Middle frontal gyrus (tissue), 1 donor: ENCODE results near the gene PPIP5K2.

Experiments used
- DNase-seq: peaks from one replicate; pipeline ENCODE4 v3.0.0-alpha.2; 2015; ENCODE audit warnings: low spot score; ENCODE audit errors: extremely low spot score

PPIP5K2 gene

DNA sequence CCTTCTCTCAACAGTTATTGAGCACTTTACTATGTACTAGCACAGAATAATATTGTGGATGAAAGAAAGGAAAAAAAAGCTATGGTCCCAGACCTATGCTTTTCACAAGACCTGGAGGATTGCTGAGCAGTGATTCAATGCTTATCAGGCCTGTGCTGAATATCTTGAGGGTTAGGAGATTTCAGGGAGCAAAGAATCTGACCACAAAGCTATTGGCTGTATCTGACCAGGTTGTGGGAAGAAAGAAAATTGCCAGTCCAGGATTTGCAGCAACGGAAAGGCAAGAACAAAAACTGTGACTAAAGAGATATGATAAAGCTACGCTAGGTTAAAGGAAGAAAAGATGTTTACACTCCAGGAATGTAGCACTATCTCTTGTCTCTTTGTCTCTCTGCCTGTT lies 123.6 kb downstream of the PPIP5K2 start:
- no peak for DNase-seq

DNA sequence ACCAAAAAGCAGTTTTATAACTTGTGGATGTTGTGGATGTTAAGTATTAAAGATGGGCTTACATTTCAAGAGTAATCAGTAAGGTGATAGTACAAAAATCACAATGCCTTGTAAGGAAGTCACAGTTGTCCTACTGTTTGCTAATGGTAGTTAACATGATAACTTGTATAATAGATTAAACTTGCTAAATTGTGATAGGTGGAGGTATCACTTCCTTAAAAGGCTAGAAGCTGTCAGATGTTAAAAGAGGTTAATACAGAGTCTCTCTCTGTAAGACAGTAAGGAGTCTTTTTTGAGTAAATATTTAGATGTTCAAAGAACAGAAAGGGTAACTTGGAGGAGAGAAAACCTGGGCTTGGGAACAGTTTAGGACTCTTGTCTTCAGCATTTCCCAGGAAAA lies 124.3 kb downstream of the PPIP5K2 start:
- DNase-seq, result no peak

DNA sequence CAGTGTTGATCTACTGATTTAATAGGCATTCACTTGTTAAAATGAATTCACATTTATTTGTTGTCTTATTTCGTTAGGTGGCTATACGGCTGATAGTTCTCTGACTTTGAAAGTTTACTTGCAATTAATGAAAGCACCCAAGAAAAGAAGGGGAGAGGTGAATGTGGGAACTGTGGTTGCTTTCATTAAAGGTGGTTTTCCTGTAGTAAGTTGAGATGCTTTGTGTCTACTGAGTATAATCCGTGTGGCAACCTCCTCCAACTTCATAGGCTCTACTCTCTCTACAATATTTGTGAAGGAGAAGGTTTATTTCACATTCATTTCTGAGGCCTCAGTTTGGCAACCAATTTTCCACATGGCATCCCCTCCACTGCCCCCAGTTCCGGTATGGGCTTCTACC lies 125.7 kb downstream of the PPIP5K2 start:
- DNase-seq, result no peak

DNA sequence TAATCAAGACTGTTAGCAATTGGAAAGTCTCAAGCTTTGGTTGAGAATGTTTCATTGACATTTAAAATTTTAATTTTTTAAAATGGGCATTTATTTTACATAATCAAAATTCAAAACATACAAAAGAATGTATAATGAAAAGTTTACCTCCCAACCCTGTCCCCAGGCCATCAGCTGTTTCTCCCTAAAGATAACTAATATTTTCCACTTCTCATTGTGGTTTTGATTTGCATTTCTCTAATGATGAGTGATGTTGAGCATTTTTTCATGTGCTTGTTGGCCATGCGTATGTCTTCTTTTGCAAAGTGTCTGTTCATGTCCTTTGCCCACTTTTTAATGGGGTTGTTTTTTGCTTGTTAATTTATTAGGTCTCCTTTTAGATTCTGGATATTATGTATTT lies 127.0 kb downstream of the PPIP5K2 start:
- DNase-seq, result no peak

DNA sequence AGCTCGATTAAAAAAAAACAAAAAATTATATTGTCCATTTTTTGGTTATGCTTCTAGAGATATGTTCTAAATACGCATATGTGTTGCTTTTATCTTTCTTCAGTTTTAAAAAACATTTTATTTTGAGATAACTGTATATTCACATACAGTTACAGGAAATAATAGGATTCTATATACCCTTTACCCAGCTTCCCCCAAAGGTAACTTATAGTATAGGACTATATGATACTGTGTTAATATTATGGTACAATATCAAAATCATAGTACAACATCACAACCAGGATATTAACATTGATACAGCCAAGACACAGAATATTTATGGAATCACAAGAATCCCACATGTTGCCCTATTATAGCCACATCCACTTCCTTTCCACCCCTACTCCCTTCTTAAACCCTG lies 129.0 kb downstream of the PPIP5K2 start:
- DNase-seq, result no peak

DNA sequence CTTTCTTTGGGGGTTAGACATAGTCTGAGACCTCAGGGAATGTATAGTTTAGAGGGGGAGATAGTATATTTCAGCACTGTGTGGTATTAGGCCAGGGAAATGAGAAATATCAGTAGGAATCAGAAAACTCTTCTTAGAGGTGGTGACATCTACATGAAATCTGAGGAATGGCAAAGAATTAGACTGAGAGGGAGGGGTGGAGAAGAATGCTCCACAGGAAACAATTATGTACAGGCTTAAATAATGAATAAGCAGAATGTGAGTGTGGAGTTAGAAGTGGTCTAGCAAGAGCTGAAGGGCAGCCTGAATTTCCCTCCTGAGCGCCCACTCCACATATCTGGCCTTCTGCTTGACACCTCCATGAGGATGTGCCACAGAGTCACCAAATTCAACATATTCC lies 134.8 kb downstream of the PPIP5K2 start:
- DNase-seq, result no peak

- DNase-seq, result no peak
Measured at GRCh38 chr5:103255691-103256090, 135.6 kb downstream of the PPIP5K2 start.

DNA sequence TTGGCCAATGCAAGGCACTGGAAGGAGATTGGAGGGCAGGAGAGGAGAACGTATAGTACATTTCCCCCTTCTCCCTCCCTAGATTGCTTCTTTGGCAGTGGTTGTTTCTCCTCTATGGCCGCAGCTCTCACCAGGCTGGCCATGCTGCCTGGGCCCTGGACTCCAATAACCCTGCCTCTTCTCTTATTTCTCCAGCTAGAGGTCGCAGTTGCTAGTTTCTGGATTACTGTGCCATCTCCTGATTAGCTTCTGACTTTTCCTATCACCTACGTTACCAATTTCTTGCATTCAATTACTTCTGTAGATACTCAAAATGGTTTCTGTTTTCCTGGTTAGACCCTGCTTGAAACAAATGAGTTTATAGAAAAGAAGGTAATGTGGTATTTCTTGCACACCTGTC lies 136.1 kb downstream of the PPIP5K2 start:
- no peak for DNase-seq

GRCh38 chr5:103258368-103258956 lies 138.4 kb downstream of the PPIP5K2 start, which contains the start of gene MACIR:
Gene MACIR, plus strand, starts transcription at chr5:103258763. Its CDS starts 17,157 bp downstream, at chr5:103275920.
- DNase-seq, result peak; percentile 79

- no peak for DNase-seq
Measured at GRCh38 chr5:103258957-103259704, 139.0 kb downstream of the PPIP5K2 start.

DNA sequence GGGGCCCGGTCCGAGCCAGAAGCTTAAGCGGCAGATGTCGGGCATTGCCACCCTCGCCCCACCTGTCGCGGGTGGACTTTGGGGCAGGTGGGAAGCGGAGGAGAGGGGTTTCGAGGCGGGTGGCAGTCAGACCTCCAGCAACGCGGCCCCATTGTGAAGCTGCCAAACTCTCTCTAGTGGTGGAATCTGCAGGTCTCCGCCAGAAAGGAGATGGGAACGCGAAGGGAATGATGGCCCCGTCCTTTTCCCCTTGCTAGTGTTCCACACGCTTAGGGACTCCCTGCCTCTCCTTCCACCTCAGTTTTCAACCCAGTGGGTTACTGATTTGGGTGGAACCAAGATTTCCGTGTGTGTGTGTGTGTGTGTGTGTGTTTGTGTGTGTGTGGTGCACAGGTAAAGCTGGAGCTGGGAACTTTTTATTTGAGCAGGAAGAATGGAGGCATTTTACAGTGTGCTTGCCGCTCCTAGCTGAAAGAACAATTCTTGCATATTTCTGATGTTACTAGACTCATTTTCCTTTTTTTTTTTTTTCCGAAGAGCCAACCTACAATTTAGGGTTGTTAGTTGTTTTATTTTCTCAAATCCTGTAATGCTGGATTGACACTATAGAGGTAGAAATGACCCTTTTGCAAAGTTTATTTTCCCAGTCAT lies 139.7 kb downstream of the PPIP5K2 start:
- DNase-seq, result no peak

GRCh38 chr5:103260951-103261350 lies 140.8 kb downstream of the PPIP5K2 start:
- no peak for DNase-seq
